ENCODE measurements around the gene JAKMIP2.
"Not testable (repeated sequence)": the region's sequence is repeated elsewhere in the genome, so short reads cannot be mapped to it uniquely, and the experiment has no call there.

JAKMIP2 gene

GRCh38 chr5:147643142-147643541 lies 139.4 kb downstream of the JAKMIP2 start:
- Histone ChIP-seq H3K27me3 (no peaks in the 10 kb centered on the region), H3K9me3 (no peaks in the 10 kb centered on the region), H3K27ac (no peak overlapping the region), H3K4me1 (ENCODE audit: control insufficient read depth in 1 of 2, insufficient read depth in 1 of 2, low read depth in 1 of 2, low read length in 1 of 2) (no peaks in the 10 kb centered on the region), H3K36me3 (no peaks in the 10 kb centered on the region), H3K4me3 (ENCODE audit: low read depth in 1 of 2, low read length in 1 of 2) (no peak overlapping the region)
- no peak for TF ChIP-seq CTCF (IDR thresholded peaks at IDR 0.05)

- Histone ChIP-seq H3K4me1 (ENCODE audit: control insufficient read depth in 1 of 2, insufficient read depth in 1 of 2, low read depth in 1 of 2, low read length in 1 of 2) (no peaks in the 10 kb centered on the region), H3K9me3 (no peaks in the 10 kb centered on the region), H3K4me3 (ENCODE audit: low read depth in 1 of 2, low read length in 1 of 2) (no peak overlapping the region), H3K27ac (no peak overlapping the region), H3K36me3 (no peaks in the 10 kb centered on the region), H3K27me3 (no peaks in the 10 kb centered on the region)
- no peak for TF ChIP-seq CTCF (IDR thresholded peaks at IDR 0.05)
Observed at GRCh38 chr5:147642666-147643065, 139.9 kb downstream of the JAKMIP2 start.

- Histone ChIP-seq H3K27ac (no peak overlapping the region), H3K27me3 (no peaks in the 10 kb centered on the region), H3K4me1 (ENCODE audit: control insufficient read depth in 1 of 2, insufficient read depth in 1 of 2, low read depth in 1 of 2, low read length in 1 of 2) (no peaks in the 10 kb centered on the region), H3K9me3 (no peaks in the 10 kb centered on the region), H3K4me3 (ENCODE audit: low read depth in 1 of 2, low read length in 1 of 2) (no peak overlapping the region), H3K36me3 (no peaks in the 10 kb centered on the region)
- TF ChIP-seq CTCF (IDR thresholded peaks at IDR 0.05) = no peak
Observed at GRCh38 chr5:147639321-147639720, 143.2 kb downstream of the JAKMIP2 start.

GRCh38 chr5:147636729-147636984 lies 145.9 kb downstream of the JAKMIP2 start:
- no peak for TF ChIP-seq CTCF (IDR thresholded peaks at IDR 0.05)
- Histone ChIP-seq H3K27me3 (no peaks in the 10 kb centered on the region), H3K36me3 (no peaks in the 10 kb centered on the region), H3K9me3 (no peaks in the 10 kb centered on the region), H3K4me1 (ENCODE audit: control insufficient read depth in 1 of 2, insufficient read depth in 1 of 2, low read depth in 1 of 2, low read length in 1 of 2) (no peaks in the 10 kb centered on the region), H3K27ac (no peak overlapping the region), H3K4me3 (ENCODE audit: low read depth in 1 of 2, low read length in 1 of 2) (no peak overlapping the region)

- Histone ChIP-seq H3K27ac (no peak overlapping the region), H3K9me3 (no peaks in the 10 kb centered on the region), H3K36me3 (no peaks in the 10 kb centered on the region), H3K4me3 (ENCODE audit: low read depth in 1 of 2, low read length in 1 of 2) (no peak overlapping the region), H3K27me3 (no peaks in the 10 kb centered on the region), H3K4me1 (ENCODE audit: control insufficient read depth in 1 of 2, insufficient read depth in 1 of 2, low read depth in 1 of 2, low read length in 1 of 2) (no peaks in the 10 kb centered on the region)
- TF ChIP-seq CTCF (IDR thresholded peaks at IDR 0.05) = no peak
Observed at GRCh38 chr5:147635882-147636728, 146.4 kb downstream of the JAKMIP2 start.

GRCh38 chr5:147635439-147635838 lies 147.1 kb downstream of the JAKMIP2 start:
- H3K9me3 ChIP-seq; H3K36me3 ChIP-seq; H3K27ac ChIP-seq; H3K4me1 ChIP-seq (ENCODE audit: control insufficient read depth in 1 of 2, insufficient read depth in 1 of 2, low read depth in 1 of 2, low read length in 1 of 2); H3K27me3 ChIP-seq; H3K4me3 ChIP-seq (ENCODE audit: low read depth in 1 of 2, low read length in 1 of 2): not testable (repeated sequence)

Data from neutrophil (primary cell).